H9 (cell line): ENCODE data around the gene NPAS3. TPM values are rescaled to one million over a fixed set of nuclear protein-coding genes. Genes with fewer than 3 reads are reported as not detected.

ENCODE experiments used
- DNase-seq: peaks from one replicate; pipeline ENCODE4 v3.0.0-alpha.2; 2017
- H2AFZ ChIP-seq: one replicate; pipeline ENCODE4 v1.6.1; 2013; ENCODE audit warnings: mild to moderate bottlenecking, low read length, control low read depth, moderate library complexity
- H2AK5ac ChIP-seq: 2 replicates; pipeline ENCODE4 v1.6.1; 2013; ENCODE audit warnings: low read length, control low read depth, mixed read lengths; ENCODE audit not compliant: insufficient read length
- H2BK120ac ChIP-seq: one replicate; pipeline ENCODE4 v1.6.1; 2013; ENCODE audit warnings: low read depth, mild to moderate bottlenecking, low read length, control low read depth, inconsistent platforms; ENCODE audit not compliant: poor library complexity, severe bottlenecking
- H2BK12ac ChIP-seq: 2 replicates; pipeline ENCODE4 v1.6.1; 2013; ENCODE audit warnings: low read length, control low read depth, mixed read lengths, low read depth; ENCODE audit not compliant: insufficient read length
- H2BK15ac ChIP-seq: 2 replicates; pipeline ENCODE4 v1.6.1; 2013; ENCODE audit warnings: low read depth, low read length, control low read depth
- H2BK20ac ChIP-seq: one replicate; pipeline ENCODE4 v1.6.1; 2013; ENCODE audit warnings: low read depth, mild to moderate bottlenecking, low read length, control low read depth, inconsistent platforms; ENCODE audit not compliant: poor library complexity, severe bottlenecking
- H2BK5ac ChIP-seq: 2 replicates; pipeline ENCODE4 v1.6.1; 2013; ENCODE audit warnings: low read length, control low read depth, mixed read lengths; ENCODE audit not compliant: insufficient read length
- H3K14ac ChIP-seq: 2 replicates; pipeline ENCODE4 v1.6.1; 2013; ENCODE audit warnings: low read length, control low read depth; ENCODE audit not compliant: insufficient read depth
- H3K18ac ChIP-seq: 2 replicates; pipeline ENCODE4 v1.6.1; 2013; ENCODE audit warnings: low read depth, mild to moderate bottlenecking, mixed read lengths, low read length, control low read depth; ENCODE audit not compliant: insufficient read length
- H3K23ac ChIP-seq: 2 replicates; pipeline ENCODE4 v1.6.1; 2013; ENCODE audit warnings: low read length, control low read depth, mixed read lengths, low read depth; ENCODE audit not compliant: insufficient read length
- H3K23me2 ChIP-seq: 2 replicates; pipeline ENCODE4 v1.6.1; 2013; ENCODE audit warnings: low read depth, mild to moderate bottlenecking, mixed read lengths, low read length, control low read depth; ENCODE audit not compliant: insufficient read length, poor library complexity, severe bottlenecking
- H3K27ac ChIP-seq: 2 replicates; pipeline ENCODE4 v1.5.1; 2013; ENCODE audit warnings: low read length, control low read depth, mixed read lengths, low read depth; ENCODE audit not compliant: insufficient read length
- H3K27me3 ChIP-seq: 2 replicates; pipeline ENCODE4 v1.6.1; 2013; ENCODE audit warnings: low read length, control low read depth, inconsistent platforms; ENCODE audit not compliant: insufficient read depth
- H3K4ac ChIP-seq: 2 replicates; pipeline ENCODE4 v1.6.1; 2013; ENCODE audit warnings: low read depth, mild to moderate bottlenecking, control low read depth, inconsistent platforms, low read length, moderate library complexity
- H3K4me1 ChIP-seq: 2 replicates; pipeline ENCODE4 v1.6.1; 2013; ENCODE audit warnings: low read length, control low read depth, inconsistent platforms; ENCODE audit not compliant: insufficient read depth
- H3K4me2 ChIP-seq: 2 replicates; pipeline ENCODE4 v1.6.1; 2013; ENCODE audit warnings: low read length, control low read depth, mixed read lengths; ENCODE audit not compliant: insufficient read length, insufficient read depth
- H3K56ac ChIP-seq: 2 replicates; pipeline ENCODE4 v1.6.1; 2013; ENCODE audit warnings: low read depth, mild to moderate bottlenecking, mixed read lengths, low read length, control low read depth; ENCODE audit not compliant: insufficient read length
- H3K79me1 ChIP-seq: 2 replicates; pipeline ENCODE4 v1.6.1; 2013; ENCODE audit warnings: low read depth, mild to moderate bottlenecking, moderate library complexity, low read length, control low read depth, inconsistent platforms; ENCODE audit not compliant: insufficient read depth, poor library complexity, severe bottlenecking
- H3K79me2 ChIP-seq: 2 replicates; pipeline ENCODE4 v1.6.1; 2013; ENCODE audit warnings: low read length, control low read depth, inconsistent platforms; ENCODE audit not compliant: insufficient read depth
- H3K9ac ChIP-seq: 2 replicates; pipeline ENCODE4 v1.6.1; 2013; ENCODE audit warnings: low read length, control low read depth, mixed read lengths; ENCODE audit not compliant: insufficient read length; ENCODE audit errors: extremely low read depth
- H3K9me3 ChIP-seq: one replicate; pipeline ENCODE4 v1.6.1; 2013; ENCODE audit warnings: low read depth, low read length, inconsistent platforms; ENCODE audit not compliant: control insufficient read depth
- H3T11ph ChIP-seq: one replicate; pipeline ENCODE4 v1.6.1; 2013; ENCODE audit warnings: mild to moderate bottlenecking, low read length, control low read depth, inconsistent platforms
- H4K20me1 ChIP-seq: one replicate; pipeline ENCODE4 v1.6.1; 2013; ENCODE audit not compliant: control insufficient read depth, insufficient read length, insufficient read depth
- H4K5ac ChIP-seq: 2 replicates; pipeline ENCODE4 v1.6.1; 2013; ENCODE audit warnings: low read depth, mild to moderate bottlenecking, mixed read lengths, low read length, control low read depth; ENCODE audit not compliant: insufficient read length
- H4K8ac ChIP-seq: replicated peaks from 2 replicates; pipeline ENCODE4 v1.6.1; 2013; ENCODE audit warnings: low read length, control low read depth, mixed read lengths, low read depth; ENCODE audit not compliant: insufficient read length
- H4K91ac ChIP-seq: 2 replicates; pipeline ENCODE4 v1.6.1; 2013; ENCODE audit warnings: low read depth, mild to moderate bottlenecking, moderate library complexity, mixed read lengths, low read length, control low read depth; ENCODE audit not compliant: insufficient read length
- H3K27ac Mint-ChIP-seq, 3 experiments: 2 replicates in 2 of 3; 3 replicates in 1 of 3; pipeline ENCODE4 v1.8.0; 2020 to 2021; ENCODE audit warnings: mixed read lengths in 3 of 3, mild to moderate bottlenecking in 1 of 3, moderate library complexity in 1 of 3
- H3K27me3 Mint-ChIP-seq: 2 replicates; pipeline ENCODE4 v1.8.0; 2021; ENCODE audit warnings: low read depth, mild to moderate bottlenecking, moderate library complexity, mixed read lengths
- H3K36me3 Mint-ChIP-seq, 3 experiments: 2 replicates in 2 of 3; 3 replicates in 1 of 3; pipeline ENCODE4 v1.8.0; 2020 to 2021; ENCODE audit warnings: low read depth in 3 of 3, mixed read lengths in 3 of 3; ENCODE audit not compliant: insufficient read depth in 1 of 3
- H3K4me1 Mint-ChIP-seq, 2 experiments: 2 replicates each; pipeline ENCODE4 v1.8.0; 2020; ENCODE audit warnings: mixed read lengths in 2 of 2
- H3K4me3 Mint-ChIP-seq, 2 experiments: 2 replicates in 1 of 2; 3 replicates in 1 of 2; pipeline ENCODE4 v1.8.0; 2020 to 2021; ENCODE audit warnings: mild to moderate bottlenecking in 2 of 2, mixed read lengths in 2 of 2, moderate library complexity in 1 of 2
- H3K9me3 Mint-ChIP-seq, 2 experiments: 2 replicates in 1 of 2; 3 replicates in 1 of 2; pipeline ENCODE4 v1.8.0; 2020; ENCODE audit warnings: mild to moderate bottlenecking in 2 of 2, mixed read lengths in 2 of 2, moderate library complexity in 1 of 2
- CTCF ChIP-seq: fragments of 200-600 bp; sonication (generic); conservative IDR thresholded peaks from 3 replicates; pipeline ENCODE4 v1.8.0; 2021; ENCODE audit warnings: antibody characterized with exemption, mild to moderate bottlenecking
- WGBS: extraction: QIAGEN DNeasy Blood & Tissue Kit; methylation state at CpG from one replicate; pipeline ENCODE4 v1.1.7; 2013; ENCODE audit warnings: missing lambda C conversion rate, low lambda C conversion rate, mixed read lengths; ENCODE audit not compliant: insufficient read length; ENCODE audit errors: extremely low coverage; 5-methylcytosine and 5-hydroxymethylcytosine counted together
- total RNA-seq: library from RNA; stranded (reverse); gene quantifications from 2 replicates; pipeline ENCODE4 v1.2.1, GENCODE V29; 2021

NPAS3 gene
- total RNA-seq, 1 experiment from 2014 or later: 0.17 TPM

GRCh38 chr14:32898876-32899275 lies 39.8 kb upstream of the NPAS3 start:
- no peaks in the 10 kb centered on the region for H3K27me3 ChIP-seq
- no peak overlapping the region for H3K27ac ChIP-seq
- DNase-seq: no peak
- no peak overlapping the region for H4K8ac ChIP-seq
- H4K91ac ChIP-seq: no peak overlapping the region
- Mint-ChIP-seq H3K9me3 (no peaks in the 10 kb centered on the region), H3K36me3 (no peaks in the 10 kb centered on the region), H3K4me1 (peaks cover 3 to 5% of the 10 kb centered on the region in 2 experiments; a peak in 2 of 4 replicates), H3K27me3 (no peaks in the 10 kb centered on the region), H3K27ac (no peak overlapping the region), H3K4me3 (no peak overlapping the region)
- no peak overlapping the region for H2BK5ac ChIP-seq
- H4K5ac ChIP-seq: no peak overlapping the region
- H2BK12ac ChIP-seq: no peak overlapping the region
- no CpG with 5 or more reads among the region's 2 CpGs for WGBS
- no peaks in the 10 kb centered on the region for H4K20me1 ChIP-seq
- H3K56ac ChIP-seq: no peak overlapping the region
- no peak for TF ChIP-seq CTCF
- no peaks in the 10 kb centered on the region for H3K79me2 ChIP-seq
- no peak overlapping the region for H2AFZ ChIP-seq
- no peak overlapping the region for H2BK20ac ChIP-seq
- H3T11ph ChIP-seq: no peak overlapping the region
- no peak overlapping the region for H3K4me2 ChIP-seq
- no peak overlapping the region for H3K4ac ChIP-seq
- no peak overlapping the region for H2AK5ac ChIP-seq
- no peak overlapping the region for H2BK120ac ChIP-seq
- H3K79me1 ChIP-seq: no peaks in the 10 kb centered on the region
- no peaks in the 10 kb centered on the region for H3K23me2 ChIP-seq
- no peak overlapping the region for H3K14ac ChIP-seq
- no peak overlapping the region for H3K18ac ChIP-seq
- H3K9ac ChIP-seq: no peak overlapping the region
- no peaks in the 10 kb centered on the region for H3K9me3 ChIP-seq
- no peak overlapping the region for H2BK15ac ChIP-seq
- no peaks in the 10 kb centered on the region for H3K4me1 ChIP-seq
- no peak overlapping the region for H3K23ac ChIP-seq
